ENCODE results near the gene TLX3. TPM values are rescaled to one million over a fixed set of nuclear protein-coding genes. Genes with fewer than 3 reads are reported as not detected.
"Not testable (repeated sequence)": the region's sequence is repeated elsewhere in the genome, so short reads cannot be mapped to it uniquely, and the experiment has no call there.

The TLX3 gene
- total and polyA plus RNA-seq, 11 donors: 0.15 TPM; not detected in 10

- 87 to 93% (median 93%) methylated on average over 3 to 5 of the region's 5 CpGs for WGBS, 4 donors
- DNase-seq (no peak), ATAC-seq (no peak)
- Histone ChIP-seq H3K4me1 (no peaks in the 10 kb centered on the region), H3K4me3 (no peak overlapping the region), H3K9me3 (no peaks in the 10 kb centered on the region), H3K27ac (no peak overlapping the region), H3K36me3 (peaks cover 0 to 2% (median 0%) of the 10 kb centered on the region in 9 donors), H3K27me3 (no peaks in the 10 kb centered on the region)
- intact Hi-C loops (cut with DNase I): no loop called here
- no peak for TF ChIP-seq CTCF (IDR thresholded peaks at IDR 0.05)
- TF ChIP-seq POLR2A (IDR thresholded peaks at IDR 0.05): no peak
Measured at GRCh38 chr5:171295801-171296200, 13.2 kb upstream of the TLX3 start.

- DNase-seq; H3K36me3 ChIP-seq; H3K4me3 ChIP-seq; ATAC-seq; intact Hi-C loops (cut with DNase I); H3K27me3 ChIP-seq; H3K4me1 ChIP-seq; H3K27ac ChIP-seq; H3K9me3 ChIP-seq: not testable (repeated sequence)
- WGBS, 4 donors: 87 to 96% (median 93%) methylated on average over 6 of the region's 6 CpGs
Measured at GRCh38 chr5:171297941-171298340, 11.1 kb upstream of the TLX3 start.

- WGBS, 4 donors: 89 to 95% (median 94%) methylated on average over 4 of the region's 4 CpGs
- no peak for TF ChIP-seq POLR2A (IDR thresholded peaks at IDR 0.05)
- peaks cover 0 to 14% (median 3%) of the 10 kb centered on the region in 9 donors for H3K27me3 ChIP-seq
Measured at GRCh38 chr5:171299228-171299627, 9.8 kb upstream of the TLX3 start.

GRCh38 chr5:171299851-171300250 lies 9.2 kb upstream of the TLX3 start:
- Histone ChIP-seq H3K27me3 (peaks cover 0 to 20% (median 10%) of the 10 kb centered on the region in 9 donors), H3K4me1 (no peaks in the 10 kb centered on the region), H3K27ac (no peak overlapping the region), H3K9me3 (no peaks in the 10 kb centered on the region), H3K4me3 (no peak overlapping the region), H3K36me3 (peaks cover 0 to 3% (median 0%) of the 10 kb centered on the region in 9 donors)
- ATAC-seq (no peak), DNase-seq (no peak)
- intact Hi-C loops (cut with DNase I): no loop called here
- WGBS, 4 donors: 92 to 96% (median 93%) methylated on average over 2 of the region's 2 CpGs
- TF ChIP-seq POLR2A (IDR thresholded peaks at IDR 0.05): no peak
- no peak for TF ChIP-seq CTCF (IDR thresholded peaks at IDR 0.05)

More at GRCh38 chr5:171299228-171299627, 9.8 kb upstream of the TLX3 start:
- no peaks in the 10 kb centered on the region for H3K4me1 ChIP-seq
- DNase-seq (no peak), ATAC-seq (no peak)
- H3K36me3 ChIP-seq: peaks cover 0 to 3% (median 0%) of the 10 kb centered on the region in 9 donors
- no peak overlapping the region for H3K27ac ChIP-seq
- H3K9me3 ChIP-seq: no peaks in the 10 kb centered on the region
- no peak overlapping the region for H3K4me3 ChIP-seq
- intact Hi-C loops (cut with DNase I): no loop called here

GRCh38 chr5:171300358-171300757 lies 8.7 kb upstream of the TLX3 start:
- Histone ChIP-seq H3K4me3 (no peak overlapping the region), H3K4me1 (no peaks in the 10 kb centered on the region), H3K27ac (no peak overlapping the region), H3K27me3 (peaks cover 0 to 25% (median 14%) of the 10 kb centered on the region in 9 donors), H3K36me3 (peaks cover 0 to 3% (median 0%) of the 10 kb centered on the region in 9 donors), H3K9me3 (no peaks in the 10 kb centered on the region)
- DNase-seq (no peak), ATAC-seq (no peak)
- intact Hi-C loops (cut with DNase I): no loop called here
- TF ChIP-seq POLR2A (IDR thresholded peaks at IDR 0.05) (no peak), CTCF (IDR thresholded peaks at IDR 0.05) (no peak)
- WGBS, 4 donors: 96 to 98% (median 96%) methylated on average over 7 of the region's 7 CpGs
